Germinal center (tissue), 1 donor: ENCODE measurements around the gene UCK1.

Experiments used
- DNase-seq: peaks from one replicate; pipeline ENCODE4 v3.0.0; 2012; ENCODE audit warnings: mixed read lengths, low spot score

The UCK1 gene

DNA sequence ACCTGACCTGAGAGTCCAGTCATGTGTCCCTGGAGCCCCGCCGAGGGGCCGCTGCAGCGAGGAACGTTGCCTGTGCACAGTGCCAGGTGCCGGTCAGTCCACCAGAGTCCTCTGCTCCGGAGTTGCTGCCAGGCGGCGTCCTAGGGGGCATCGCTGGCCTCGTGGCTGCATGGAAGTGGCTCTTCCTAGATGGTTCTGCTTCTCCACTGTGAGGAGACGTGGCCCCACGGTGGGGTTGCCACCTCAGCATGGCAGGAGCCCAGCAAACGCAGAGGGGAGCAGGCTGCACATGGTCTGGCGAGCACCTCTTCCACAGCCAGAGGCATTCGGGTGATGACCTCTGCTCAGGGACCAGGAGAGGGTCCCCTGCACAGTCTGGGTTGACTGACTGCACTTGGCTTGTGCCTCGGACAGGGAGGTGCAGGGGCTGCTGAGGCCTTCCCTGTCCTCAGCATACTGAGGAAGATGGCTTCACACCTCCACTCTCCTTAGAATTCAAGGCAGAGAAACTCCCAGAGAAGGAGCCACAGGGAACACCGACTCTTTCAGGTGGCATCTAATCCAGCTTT lies 54.2 kb downstream of the UCK1 start:
- DNase-seq: no peak

DNA sequence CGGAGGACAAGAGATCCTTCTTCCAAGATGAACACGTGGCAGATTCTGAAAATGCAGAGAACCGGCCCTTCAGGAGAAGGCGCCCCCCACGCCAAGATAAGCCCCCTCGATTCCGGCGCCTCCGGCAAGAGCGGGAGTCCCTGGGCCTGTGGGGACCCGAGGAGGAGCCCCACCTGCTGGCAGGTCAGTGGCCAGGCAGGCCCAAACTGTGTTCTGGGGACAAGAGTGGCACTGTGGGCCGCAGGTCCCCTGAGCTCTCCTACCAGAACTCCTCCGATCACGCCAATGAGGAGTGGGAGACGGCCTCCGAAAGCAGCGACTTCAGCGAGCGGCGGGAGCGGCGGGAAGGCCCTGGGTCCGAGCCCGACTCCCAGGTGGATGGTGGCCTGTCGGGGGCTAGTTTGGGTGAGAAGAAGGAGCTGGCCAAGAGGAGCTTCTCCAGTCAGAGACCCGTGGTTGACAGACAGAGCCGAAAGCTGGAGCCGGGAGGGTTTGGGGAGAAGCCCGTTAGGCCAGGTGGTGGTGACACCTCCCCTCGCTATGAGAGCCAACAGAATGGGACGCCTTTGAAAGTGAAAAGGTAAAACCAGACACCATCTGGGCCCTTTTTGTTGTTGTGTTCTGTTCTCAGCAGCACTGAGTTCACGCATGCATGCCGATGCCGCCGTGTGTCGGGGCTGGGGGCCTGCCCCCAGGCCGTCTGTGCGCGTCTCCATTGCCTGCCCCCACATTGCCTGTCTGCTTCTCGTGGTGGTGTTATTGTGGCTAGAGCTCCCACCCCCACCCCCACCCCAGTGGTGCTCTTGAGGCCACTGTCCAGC lies 54.9 kb downstream of the UCK1 start:
- no peak for DNase-seq

DNA sequence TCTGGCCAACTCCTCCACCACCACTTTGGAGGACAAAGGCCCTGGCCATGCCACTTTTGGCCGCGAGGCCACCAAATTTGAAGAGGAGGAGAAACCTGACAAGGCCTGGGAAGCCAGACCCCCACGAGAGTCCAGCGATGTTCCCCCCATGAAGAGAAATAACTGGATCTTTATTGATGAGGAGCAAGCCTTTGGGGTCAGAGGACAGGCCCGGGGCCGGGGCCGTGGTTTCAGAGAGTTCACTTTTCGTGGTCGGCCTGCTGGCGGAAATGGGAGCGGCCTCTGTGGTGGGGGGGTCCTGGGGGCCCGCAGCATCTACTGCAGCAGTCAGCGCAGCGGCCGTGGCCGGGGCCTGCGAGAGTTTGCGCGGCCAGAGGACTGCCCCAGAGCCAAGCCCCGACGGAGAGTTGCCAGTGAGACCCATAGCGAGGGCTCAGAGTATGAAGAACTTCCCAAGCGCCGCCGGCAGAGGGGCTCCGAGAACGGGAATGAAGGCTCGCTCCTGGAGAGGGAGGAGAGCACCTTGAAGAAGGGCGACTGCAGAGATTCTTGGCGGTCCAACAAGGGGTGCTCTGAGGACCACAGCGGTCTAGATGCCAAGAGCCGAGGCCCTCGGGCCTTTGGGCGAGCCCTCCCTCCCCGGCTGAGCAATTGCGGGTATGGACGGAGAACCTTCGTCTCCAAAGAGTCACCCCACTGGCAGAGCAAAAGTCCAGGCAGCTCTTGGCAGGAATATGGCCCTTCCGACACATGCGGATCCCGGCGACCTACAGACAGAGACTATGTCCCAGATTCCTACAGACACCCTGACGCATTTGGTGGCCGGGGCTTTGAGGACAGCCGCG lies 55.7 kb downstream of the UCK1 start:
- DNase-seq: no peak

DNA sequence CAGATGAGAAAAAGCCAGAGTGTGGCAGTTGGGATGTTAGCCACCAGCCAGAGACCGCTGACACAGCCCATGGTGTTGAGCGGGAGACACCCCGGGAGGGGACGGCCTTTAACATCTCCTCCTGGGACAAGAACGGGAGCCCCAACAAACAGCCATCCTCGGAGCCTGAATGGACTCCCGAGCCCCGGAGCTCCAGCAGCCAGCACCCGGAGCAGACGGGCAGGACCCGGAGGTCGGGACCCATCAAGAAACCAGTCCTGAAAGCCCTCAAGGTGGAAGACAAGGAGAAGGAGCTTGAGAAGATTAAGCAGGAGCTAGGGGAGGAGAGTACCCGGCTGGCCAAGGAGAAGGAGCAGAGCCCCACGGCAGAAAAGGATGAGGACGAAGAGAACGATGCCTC lies 56.4 kb downstream of the UCK1 start:
- no peak for DNase-seq

DNA sequence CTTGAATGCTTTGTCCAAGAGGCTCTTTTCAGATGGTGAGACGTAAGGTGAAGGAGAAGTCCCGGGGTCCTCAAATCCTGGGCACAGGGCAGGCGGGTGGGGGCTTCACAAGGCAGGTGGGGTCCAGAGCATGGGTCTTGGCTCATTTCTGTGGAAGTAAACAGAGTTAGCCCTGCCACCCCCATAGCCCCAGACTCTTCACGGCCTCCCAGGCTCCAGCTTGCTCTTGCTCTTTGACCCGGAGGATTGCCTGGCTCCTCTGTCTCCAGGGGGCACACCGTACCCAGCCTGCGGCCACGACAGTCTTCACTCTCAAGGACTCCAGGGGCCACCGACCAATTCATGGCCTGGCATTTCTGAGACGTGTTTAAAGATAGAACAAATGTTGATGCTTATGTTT lies 57.2 kb downstream of the UCK1 start:
- DNase-seq: no peak
